Neural progenitor cell (in vitro differentiated cells): Measurements from ENCODE around the gene SLC3A2. TPM values are rescaled to one million over a fixed set of nuclear protein-coding genes. Genes with fewer than 3 reads are reported as not detected.

Source experiments
- DNase-seq: peaks from one replicate; pipeline ENCODE4 v3.0.0-alpha.2; 2016; ENCODE audit warnings: low spot score
- H2AFZ ChIP-seq: fragments of 200-600 bp; sonication (generic); replicated peaks from 2 replicates; pipeline ENCODE4 v1.6.1; 2016; ENCODE audit warnings: antibody characterized with exemption
- H3F3A ChIP-seq: fragments of 200-600 bp; sonication (generic); 2 replicates; pipeline ENCODE4 v1.6.1; 2016; ENCODE audit warnings: antibody characterized with exemption, low read depth
- H3K27ac ChIP-seq: fragments of 200-600 bp; sonication (generic); 2 replicates; pipeline ENCODE4 v1.5.1; 2016; ENCODE audit warnings: mild to moderate bottlenecking
- H3K27me3 ChIP-seq: fragments of 200-600 bp; sonication (generic); 2 replicates; pipeline ENCODE4 v1.6.1; 2016; ENCODE audit warnings: mild to moderate bottlenecking, moderate library complexity
- H3K36me3 ChIP-seq: fragments of 200-600 bp; sonication (generic); 2 replicates; pipeline ENCODE4 v1.5.1; 2016
- H3K4me1 ChIP-seq: fragments of 200-600 bp; sonication (generic); 2 replicates; pipeline ENCODE4 v1.6.1; 2016; ENCODE audit warnings: mixed run types
- H3K4me2 ChIP-seq: fragments of 200-600 bp; sonication (generic); 2 replicates; pipeline ENCODE4 v1.6.1; 2016
- H3K4me3 ChIP-seq: fragments of 200-600 bp; sonication (generic); 2 replicates; pipeline ENCODE4 v1.5.1; 2016
- H3K79me2 ChIP-seq: fragments of 200-600 bp; sonication (generic); 2 replicates; pipeline ENCODE4 v1.6.1; 2016; ENCODE audit warnings: low read depth
- H3K9ac ChIP-seq: fragments of 200-600 bp; sonication (generic); 2 replicates; pipeline ENCODE4 v1.6.1; 2016
- H3K9me3 ChIP-seq: fragments of 200-600 bp; sonication (generic); 2 replicates; pipeline ENCODE4 v1.5.1; 2016; ENCODE audit warnings: low read depth
- H4K20me1 ChIP-seq: fragments of 200-600 bp; sonication (generic); 2 replicates; pipeline ENCODE4 v1.6.1; 2016; ENCODE audit warnings: low read depth
- H3K27ac Mint-ChIP-seq: 3 replicates; pipeline ENCODE4 v1.8.0; 2021; ENCODE audit warnings: mixed read lengths
- H3K27me3 Mint-ChIP-seq: 2 replicates; pipeline ENCODE4 v1.8.0; 2022; ENCODE audit warnings: low read depth, mild to moderate bottlenecking, inconsistent platforms, moderate library complexity, mixed read lengths; ENCODE audit not compliant: insufficient read depth
- H3K36me3 Mint-ChIP-seq: 3 replicates; pipeline ENCODE4 v1.8.0; 2021; ENCODE audit warnings: mixed read lengths
- H3K4me1 Mint-ChIP-seq: 3 replicates; pipeline ENCODE4 v1.8.0; 2021; ENCODE audit warnings: mixed read lengths
- H3K4me3 Mint-ChIP-seq: 3 replicates; pipeline ENCODE4 v1.8.0; 2021; ENCODE audit warnings: mild to moderate bottlenecking, moderate library complexity, mixed read lengths
- H3K9me3 Mint-ChIP-seq: 3 replicates; pipeline ENCODE4 v1.8.0; 2020; ENCODE audit warnings: mixed read lengths
- EZH2 ChIP-seq: fragments of 200-600 bp; sonication (generic); IDR thresholded peaks from 2 replicates; pipeline ENCODE4 v1.6.1; 2017; ENCODE audit warnings: antibody characterized with exemption, mild to moderate bottlenecking, moderate library complexity
- EZH2phosphoT487 ChIP-seq: fragments of 200-600 bp; sonication (generic); IDR thresholded peaks from 2 replicates; pipeline ENCODE4 v1.6.1; 2017; ENCODE audit warnings: antibody characterized with exemption
- total RNA-seq: library from RNA; depleted of rRNA; stranded (reverse); fragments of >200 nt; gene quantifications from 2 replicates; pipeline ENCODE4 v1.2.3, GENCODE V29; 2015; ENCODE audit warnings: low replicate concordance
- TF ChIP-seq, protein P1 (sequence below): fragments of 200-600 bp; sonication (generic); IDR thresholded peaks from 2 replicates; pipeline ENCODE4 v1.5.1; 2017; ENCODE audit warnings: antibody characterized with exemption, mild to moderate bottlenecking

SLC3A2 gene
- total RNA-seq, 1 donor from 2014 or later = 99.8 TPM

GRCh38 chr11:62844154-62844553 lies 36.5 kb upstream of the SLC3A2 start:
- Histone ChIP-seq H4K20me1 (no peaks in the 10 kb centered on the region), H3K4me2 (no peak overlapping the region), H3K4me3 (no peak overlapping the region), H3K9ac (no peak overlapping the region), H3K9me3 (no peaks in the 10 kb centered on the region), H3K4me1 (peaks cover 6% of the 10 kb centered on the region), H2AFZ (no peak overlapping the region), H3K79me2 (peaks cover 2% of the 10 kb centered on the region), H3K27ac (no peak overlapping the region), H3F3A (peaks cover 52% of the 10 kb centered on the region), H3K36me3 (no peaks in the 10 kb centered on the region), H3K27me3 (no peaks in the 10 kb centered on the region)
- no peak for TF ChIP-seq EZH2phosphoT487
- TF ChIP-seq, protein P1, sequence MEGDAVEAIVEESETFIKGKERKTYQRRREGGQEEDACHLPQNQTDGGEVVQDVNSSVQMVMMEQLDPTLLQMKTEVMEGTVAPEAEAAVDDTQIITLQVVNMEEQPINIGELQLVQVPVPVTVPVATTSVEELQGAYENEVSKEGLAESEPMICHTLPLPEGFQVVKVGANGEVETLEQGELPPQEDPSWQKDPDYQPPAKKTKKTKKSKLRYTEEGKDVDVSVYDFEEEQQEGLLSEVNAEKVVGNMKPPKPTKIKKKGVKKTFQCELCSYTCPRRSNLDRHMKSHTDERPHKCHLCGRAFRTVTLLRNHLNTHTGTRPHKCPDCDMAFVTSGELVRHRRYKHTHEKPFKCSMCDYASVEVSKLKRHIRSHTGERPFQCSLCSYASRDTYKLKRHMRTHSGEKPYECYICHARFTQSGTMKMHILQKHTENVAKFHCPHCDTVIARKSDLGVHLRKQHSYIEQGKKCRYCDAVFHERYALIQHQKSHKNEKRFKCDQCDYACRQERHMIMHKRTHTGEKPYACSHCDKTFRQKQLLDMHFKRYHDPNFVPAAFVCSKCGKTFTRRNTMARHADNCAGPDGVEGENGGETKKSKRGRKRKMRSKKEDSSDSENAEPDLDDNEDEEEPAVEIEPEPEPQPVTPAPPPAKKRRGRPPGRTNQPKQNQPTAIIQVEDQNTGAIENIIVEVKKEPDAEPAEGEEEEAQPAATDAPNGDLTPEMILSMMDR = no peak
- no peak for TF ChIP-seq EZH2
- H3K27ac Mint-ChIP-seq = no peak overlapping the region
- peaks cover 6% of the 10 kb centered on the region for H3K27me3 Mint-ChIP-seq
- H3K36me3 Mint-ChIP-seq = peaks cover 2% of the 10 kb centered on the region
- peaks cover 20% of the 10 kb centered on the region for H3K4me1 Mint-ChIP-seq
- peaks cover 3% of the 10 kb centered on the region for H3K9me3 Mint-ChIP-seq
- H3K4me3 Mint-ChIP-seq = no peak overlapping the region
- DNase-seq = no peak

DNA sequence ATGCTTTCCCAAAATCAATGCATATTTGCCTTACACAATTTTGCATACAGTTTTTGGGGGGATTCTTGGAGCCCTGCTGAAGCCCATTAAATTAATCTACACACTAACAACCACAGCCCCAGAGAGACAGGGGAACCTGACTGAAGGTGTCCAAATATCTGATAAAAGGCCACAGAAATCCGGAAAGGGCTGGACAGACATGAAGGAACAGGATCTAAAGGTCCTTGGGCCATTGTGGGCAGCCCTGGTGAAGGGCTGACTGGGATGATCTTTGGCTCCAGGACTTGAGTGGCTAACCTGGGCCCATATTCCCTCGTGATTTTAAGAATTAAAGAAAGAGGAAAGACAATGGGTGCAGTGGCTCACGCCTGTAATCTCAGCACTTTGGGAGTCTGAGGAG lies 34.5 kb upstream of the SLC3A2 start:
- Histone ChIP-seq H3K27ac (no peak overlapping the region), H2AFZ (no peak overlapping the region), H3K4me3 (no peak overlapping the region), H4K20me1 (peaks cover 9% of the 10 kb centered on the region), H3F3A (peaks cover 47% of the 10 kb centered on the region), H3K36me3 (no peaks in the 10 kb centered on the region), H3K9me3 (no peaks in the 10 kb centered on the region), H3K4me2 (no peak overlapping the region), H3K9ac (no peak overlapping the region), H3K4me1 (peaks cover 6% of the 10 kb centered on the region), H3K79me2 (no peaks in the 10 kb centered on the region), H3K27me3 (no peaks in the 10 kb centered on the region)
- peaks cover 5% of the 10 kb centered on the region for H3K4me1 Mint-ChIP-seq
- TF ChIP-seq EZH2phosphoT487 (no peak), EZH2 (no peak)
- TF ChIP-seq, protein P1 = no peak
- H3K9me3 Mint-ChIP-seq = peaks cover 3% of the 10 kb centered on the region
- no peak overlapping the region for H3K27ac Mint-ChIP-seq
- no peak for DNase-seq
- peaks cover 2% of the 10 kb centered on the region for H3K36me3 Mint-ChIP-seq
- peak overlapping the region; percentile 18 for H3K4me3 Mint-ChIP-seq
- H3K27me3 Mint-ChIP-seq = no peaks in the 10 kb centered on the region

GRCh38 chr11:62847767-62848314 lies 32.9 kb upstream of the SLC3A2 start:
- H3K4me1 Mint-ChIP-seq = peaks cover 16% of the 10 kb centered on the region
- H3K36me3 ChIP-seq = peaks cover 10% of the 10 kb centered on the region
- peaks cover 12% of the 10 kb centered on the region for H3K36me3 Mint-ChIP-seq
- no peaks in the 10 kb centered on the region for H3K9me3 ChIP-seq
- peaks cover 3% of the 10 kb centered on the region for H3K9me3 Mint-ChIP-seq
- no peaks in the 10 kb centered on the region for H3K27me3 ChIP-seq
- TF ChIP-seq EZH2 (no peak), EZH2phosphoT487 (no peak)
- TF ChIP-seq, protein P1 = no peak
- H3K4me3 ChIP-seq = no peak overlapping the region
- H3F3A ChIP-seq = peaks cover 47% of the 10 kb centered on the region
- no peak overlapping the region for H3K27ac ChIP-seq
- peaks cover 10% of the 10 kb centered on the region for H3K79me2 ChIP-seq
- no peak overlapping the region for H3K4me2 ChIP-seq
- no peak overlapping the region for H2AFZ ChIP-seq
- peaks cover 26% of the 10 kb centered on the region for H4K20me1 ChIP-seq
- peaks cover 3% of the 10 kb centered on the region for H3K27me3 Mint-ChIP-seq
- no peak overlapping the region for H3K4me3 Mint-ChIP-seq
- peaks cover 5% of the 10 kb centered on the region for H3K4me1 ChIP-seq
- H3K9ac ChIP-seq = no peak overlapping the region
- H3K27ac Mint-ChIP-seq = no peak overlapping the region
- no peak for DNase-seq
